ENCODE data around the gene PCOLCE2. TPM values are rescaled to one million over a fixed set of nuclear protein-coding genes. Genes with fewer than 3 reads are reported as not detected.
A peak's percentile ranks its signal among the peaks of the same experiment; 100 is the strongest.

PCOLCE2 gene
- total RNA-seq, 1 donor from 2014 or later: 4.5 TPM

GRCh38 chr3:142863930-142864920 is 24.7 kb downstream of the PCOLCE2 start:
- no peak for DNase-seq

DNA sequence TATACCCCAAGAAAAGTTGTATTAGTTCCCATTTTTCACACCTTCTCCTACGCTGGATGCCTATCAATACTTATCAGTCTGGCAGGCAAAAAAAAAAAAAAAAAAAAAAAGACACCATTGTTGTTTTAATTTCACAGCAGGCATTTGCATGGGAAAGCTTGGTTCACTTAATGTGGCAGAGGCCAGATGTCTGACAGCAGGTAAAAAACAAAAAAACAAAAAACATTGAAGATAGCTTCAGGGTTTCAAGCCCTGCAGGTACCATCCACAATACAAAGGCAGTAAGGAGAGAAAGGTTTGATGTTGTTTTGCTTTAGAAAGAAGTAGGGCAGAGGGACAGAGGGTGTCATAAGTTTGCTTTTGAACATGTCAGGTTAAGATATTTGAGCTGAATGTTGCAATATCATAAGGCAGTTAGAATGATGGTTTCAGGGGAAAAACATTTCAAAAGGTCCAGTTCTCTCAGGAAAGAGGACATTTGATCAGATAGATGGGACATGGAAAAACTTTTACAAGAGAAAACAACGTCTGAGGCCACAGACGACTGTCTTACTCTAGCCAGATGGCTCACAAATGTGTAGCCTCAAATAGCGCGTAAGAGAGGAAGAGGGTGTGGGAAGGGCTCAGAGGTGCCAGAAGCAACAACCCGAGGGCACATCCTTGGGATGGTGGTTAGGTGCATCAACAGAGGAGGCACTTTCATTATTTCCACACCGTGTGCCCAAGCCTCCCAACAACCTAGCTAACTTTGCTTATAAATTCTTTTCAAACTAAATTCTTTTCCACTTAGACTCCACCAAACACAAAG is 25.7 kb downstream of the PCOLCE2 start:
- DNase-seq: no peak

GRCh38 chr3:142861926-142862325 is 27.0 kb downstream of the PCOLCE2 start:
- no peak for DNase-seq

DNA sequence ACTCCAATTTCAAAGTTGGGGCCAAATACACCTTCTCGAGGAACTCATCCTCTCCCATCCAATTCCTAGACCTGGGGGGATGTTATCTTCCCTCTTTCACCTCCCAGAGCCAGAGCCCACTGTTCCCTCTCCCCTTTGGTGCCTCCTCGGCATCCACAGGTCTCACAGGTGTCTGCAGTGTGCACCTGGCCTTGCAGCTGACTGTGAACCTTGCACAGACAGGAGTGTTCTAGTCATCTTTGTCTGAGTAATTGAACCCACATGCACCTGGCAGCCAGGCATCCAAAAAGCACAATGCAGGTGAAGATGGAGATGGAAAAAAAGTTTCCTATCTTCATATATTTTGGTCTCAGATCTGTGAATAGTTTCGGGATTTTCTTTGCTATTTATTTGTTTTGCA is 30.8 kb downstream of the PCOLCE2 start:
- no peak for DNase-seq

DNA sequence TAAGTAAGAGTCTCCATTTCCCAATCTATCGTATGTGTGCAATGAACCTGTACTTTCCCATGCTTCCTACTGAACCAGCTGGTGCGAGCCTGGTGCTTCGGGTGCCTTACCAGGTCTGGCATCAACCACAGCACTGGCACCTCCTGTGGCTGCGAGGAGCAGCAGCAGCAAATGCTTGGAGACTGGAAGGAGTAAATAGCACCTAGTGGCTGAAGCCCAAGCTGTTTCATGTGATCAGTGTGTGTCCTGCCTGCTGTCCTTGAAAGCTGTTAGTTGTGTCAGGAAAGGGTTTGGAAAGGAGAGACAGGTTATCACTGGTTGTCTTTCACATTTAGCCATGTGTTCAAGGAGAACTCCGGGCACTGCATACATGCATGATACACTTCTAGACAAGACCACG is 31.8 kb downstream of the PCOLCE2 start:
- peak; percentile 22 for DNase-seq

DNA sequence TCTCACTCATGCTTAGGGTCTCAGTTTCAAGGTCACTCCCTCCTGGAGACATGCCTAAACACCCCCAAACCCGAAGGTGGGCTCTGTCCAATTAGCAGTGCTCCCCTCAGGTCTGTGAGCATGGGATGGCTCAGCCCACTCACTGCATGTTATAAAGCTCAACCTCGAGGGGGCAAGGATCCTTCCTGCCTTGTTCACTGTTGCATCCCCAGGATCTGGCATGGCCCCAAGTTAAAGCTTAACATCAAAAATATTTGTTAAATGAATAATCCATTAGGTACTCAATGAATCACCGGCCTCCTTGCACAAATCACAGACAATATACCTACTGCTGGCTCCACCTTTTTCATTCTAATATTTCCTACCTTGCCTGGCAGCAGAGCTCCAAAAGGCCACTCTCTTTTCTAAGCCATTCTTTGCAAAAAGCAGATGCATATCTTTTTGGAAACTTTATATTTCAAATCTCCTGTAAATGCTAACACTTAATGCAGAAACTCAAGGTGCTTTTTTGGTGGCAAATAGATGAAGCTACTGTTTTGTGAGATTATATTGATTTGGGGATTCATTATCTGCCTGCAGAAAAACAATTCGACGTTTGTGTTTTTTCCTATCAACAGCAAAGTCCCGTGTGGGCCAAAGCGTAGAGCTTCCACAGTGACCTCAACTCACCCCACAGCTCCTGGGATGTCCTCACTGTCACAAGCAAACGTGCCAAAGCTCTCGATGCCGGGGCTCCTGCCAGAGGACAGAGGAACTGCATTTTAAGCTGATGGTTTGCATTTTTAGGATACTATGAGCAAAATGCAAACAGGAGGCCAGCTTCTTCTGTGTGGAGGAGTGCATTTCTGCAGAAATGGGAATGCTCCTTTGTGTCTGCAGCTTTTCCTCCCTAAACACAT is 35.4 kb downstream of the PCOLCE2 start:
- no peak for DNase-seq

- DNase-seq: no peak
Measured at GRCh38 chr3:142852009-142852408, 36.9 kb downstream of the PCOLCE2 start.

GRCh38 chr3:142850395-142851023 is 38.4 kb downstream of the PCOLCE2 start:
- no peak for DNase-seq

- DNase-seq: no peak
Measured at GRCh38 chr3:142849148-142849547, 39.7 kb downstream of the PCOLCE2 start.

GRCh38 chr3:142846779-142847577 is 41.9 kb downstream of the PCOLCE2 start:
- no peak for DNase-seq

DNA sequence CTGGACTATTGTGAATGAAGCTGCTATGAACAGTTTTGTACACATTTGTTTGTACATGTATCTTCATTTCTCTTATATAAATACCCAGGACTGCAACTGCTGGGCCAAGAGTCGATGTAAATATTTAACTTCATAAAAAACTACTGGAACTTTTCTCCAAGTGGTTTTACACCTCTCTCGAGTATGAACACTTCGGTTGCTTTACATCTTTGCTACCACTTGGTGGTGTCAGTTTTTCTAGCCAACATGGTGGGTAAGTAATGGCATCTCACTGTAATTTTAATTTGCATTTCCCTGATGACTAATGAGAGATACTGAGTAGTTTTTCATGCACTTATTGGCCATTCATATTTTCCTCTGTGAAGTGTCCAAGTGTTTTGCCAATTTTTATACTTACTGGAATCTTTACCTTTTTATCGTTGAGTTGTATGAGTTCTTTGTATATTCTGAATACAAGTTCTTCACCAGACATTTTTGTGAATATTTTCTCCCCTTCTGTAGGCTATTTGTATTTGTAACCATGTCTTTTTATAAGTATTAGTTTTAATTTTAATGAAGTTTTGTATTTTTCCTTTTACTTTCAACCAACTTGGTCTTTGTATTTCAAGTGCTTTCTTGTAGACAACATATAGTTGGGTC is 44.4 kb downstream of the PCOLCE2 start:
- no peak for DNase-seq

DNA sequence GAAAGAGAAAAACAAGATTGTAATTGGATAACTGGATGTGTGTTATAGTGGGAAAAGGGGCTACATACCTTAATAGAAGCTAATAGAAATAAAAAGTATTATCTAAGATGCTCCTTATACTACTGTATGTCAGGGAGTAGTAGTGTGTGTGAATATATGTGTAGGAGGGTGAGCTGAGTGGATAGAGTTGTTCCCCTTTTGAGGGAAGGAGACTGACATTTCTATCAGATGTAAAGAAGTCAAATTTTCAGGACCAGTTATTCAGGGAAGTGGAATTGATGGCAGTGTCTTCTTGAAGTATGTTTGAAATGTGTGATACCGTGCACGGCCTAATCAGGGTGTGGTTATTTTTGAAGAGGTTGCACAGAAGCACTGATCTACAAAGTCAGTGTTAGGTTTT is 49.1 kb downstream of the PCOLCE2 start:
- no peak for DNase-seq

DNA sequence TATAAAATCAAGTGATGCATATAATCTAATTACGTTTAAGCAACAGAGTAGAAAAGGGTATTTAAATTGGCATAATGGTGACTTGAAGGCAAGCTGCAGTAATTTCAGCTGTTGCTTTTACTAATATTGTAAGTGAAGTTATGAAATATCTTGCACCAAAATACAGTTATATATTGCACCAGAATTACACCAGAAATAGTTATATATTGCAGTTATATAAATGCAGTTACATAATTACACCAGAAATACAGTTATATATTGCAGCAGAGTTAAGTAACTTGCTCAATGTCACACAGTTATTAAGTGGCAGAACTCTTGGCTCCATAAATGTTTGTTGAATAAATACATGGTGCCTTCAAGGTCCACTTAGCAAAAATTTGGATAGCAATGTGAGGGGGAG is 51.4 kb downstream of the PCOLCE2 start:
- no peak for DNase-seq

DNA sequence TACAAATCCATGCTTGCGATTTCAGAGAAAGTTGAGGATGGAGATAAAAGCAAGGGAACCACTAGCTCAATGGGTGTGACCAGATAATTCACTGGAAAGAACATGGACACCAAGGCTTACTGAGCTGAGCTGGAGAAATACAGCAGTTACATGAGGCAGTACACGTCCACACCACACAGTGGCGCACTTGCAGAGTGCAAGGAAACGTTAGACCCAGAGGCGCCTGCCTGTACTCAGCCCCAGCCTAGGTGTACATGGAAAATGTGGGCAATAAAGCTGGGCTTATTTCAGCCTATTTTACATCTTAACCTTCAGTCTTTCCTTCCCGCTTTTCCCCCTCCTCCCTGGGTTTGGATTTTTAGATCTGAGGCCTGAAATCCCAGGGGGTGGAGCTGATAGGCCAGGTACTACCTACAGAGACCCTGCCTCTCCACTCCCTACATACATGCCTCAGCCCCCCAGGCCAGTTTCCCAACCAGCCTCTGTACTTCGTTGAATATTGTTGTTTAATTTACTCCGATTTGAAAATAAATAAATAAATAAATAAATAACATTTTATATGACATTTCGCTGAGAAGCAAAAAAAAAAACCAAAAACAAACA is 60.1 kb downstream of the PCOLCE2 start:
- peak; percentile 28 for DNase-seq

DNA sequence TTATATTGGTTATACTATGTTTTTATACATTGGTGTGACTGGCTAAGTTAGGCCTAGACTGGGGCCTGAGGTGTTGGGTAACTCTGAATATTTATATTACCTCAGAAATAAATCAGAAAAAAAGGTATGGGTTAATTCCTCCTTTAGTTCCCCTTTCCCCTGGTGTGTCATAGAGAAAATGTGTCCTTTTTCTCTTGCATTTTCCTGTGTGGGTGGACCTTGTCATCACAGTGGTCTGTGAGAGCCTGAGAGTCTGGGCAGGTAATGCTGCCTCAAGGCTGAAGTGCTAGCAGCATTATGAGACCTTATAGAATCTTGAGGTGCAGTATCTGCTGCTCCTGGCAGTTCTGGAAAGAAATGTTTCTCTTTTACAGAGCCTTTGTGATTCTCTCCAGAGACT is 69.7 kb downstream of the PCOLCE2 start:
- DNase-seq: no peak

- no peak for DNase-seq
Measured at GRCh38 chr3:142818651-142819050, 70.2 kb downstream of the PCOLCE2 start.

DNA sequence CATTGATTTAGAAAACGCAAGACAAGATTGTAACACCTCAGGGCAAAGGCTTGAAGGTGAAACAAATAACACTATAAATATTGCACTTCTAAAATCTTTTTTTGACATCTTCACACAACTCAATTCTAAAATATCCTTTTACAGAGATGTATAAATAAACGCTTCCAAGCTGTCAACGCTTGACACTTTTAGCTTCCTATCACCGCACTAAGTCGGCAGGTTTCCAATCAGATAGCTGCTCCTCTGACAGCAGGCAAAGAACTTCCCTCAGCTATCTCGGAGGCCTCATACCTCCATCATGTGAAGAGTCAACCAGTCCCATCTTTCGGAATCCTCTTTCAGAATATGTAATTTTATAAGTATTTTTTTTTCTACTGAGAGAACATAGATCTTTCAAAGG is 71.0 kb downstream of the PCOLCE2 start:
- no peak for DNase-seq

DNA sequence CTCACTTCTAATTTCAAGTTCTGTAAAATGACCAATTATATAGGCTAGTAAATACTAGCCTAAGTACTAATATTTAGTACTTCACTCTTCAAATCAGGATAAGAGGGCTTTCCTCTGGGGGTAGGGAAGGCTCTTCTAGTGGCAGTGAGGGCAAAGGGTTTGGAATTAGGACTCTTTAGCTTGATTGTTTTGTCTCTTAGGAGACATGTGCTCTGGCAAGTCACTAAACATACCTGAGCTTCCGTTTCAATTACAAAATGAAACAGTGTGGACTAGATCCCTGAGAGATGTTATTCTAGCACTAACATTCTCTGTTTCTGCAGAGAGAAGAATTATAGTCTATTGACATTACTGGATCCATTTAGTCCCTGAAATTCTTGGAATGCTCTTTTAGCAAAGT is 71.5 kb downstream of the PCOLCE2 start:
- DNase-seq: no peak

GRCh38 chr3:142815803-142816202 is 73.1 kb downstream of the PCOLCE2 start:
- DNase-seq: no peak

GRCh38 chr3:142809259-142809658 is 79.6 kb downstream of the PCOLCE2 start:
- DNase-seq: no peak
